Subcutaneous adipose tissue (tissue), 4 donors: Measurements from ENCODE around the gene CTTNBP2NL. TPM values are rescaled to one million over a fixed set of nuclear protein-coding genes. Genes with fewer than 3 reads are reported as not detected.

Source experiments
- total RNA-seq, 4 donors: library from RNA; depleted of rRNA; stranded (reverse); fragments of >200 nt; gene quantifications; one replicate each; pipeline ENCODE4 v1.1.0, GENCODE V29; 2016
- TF ChIP-seq, protein P1 (sequence below): fragments of 450-650 bp; IDR thresholded peaks from one replicate; pipeline ENCODE4 v1.5.1; 2016; ENCODE audit warnings: low read depth, mild to moderate bottlenecking, control low read depth, antibody characterized with exemption, moderate library complexity

The CTTNBP2NL gene
- total RNA-seq, 4 donors from 2014 or later = 27.1 to 72.7 (median 31.6) TPM

DNA sequence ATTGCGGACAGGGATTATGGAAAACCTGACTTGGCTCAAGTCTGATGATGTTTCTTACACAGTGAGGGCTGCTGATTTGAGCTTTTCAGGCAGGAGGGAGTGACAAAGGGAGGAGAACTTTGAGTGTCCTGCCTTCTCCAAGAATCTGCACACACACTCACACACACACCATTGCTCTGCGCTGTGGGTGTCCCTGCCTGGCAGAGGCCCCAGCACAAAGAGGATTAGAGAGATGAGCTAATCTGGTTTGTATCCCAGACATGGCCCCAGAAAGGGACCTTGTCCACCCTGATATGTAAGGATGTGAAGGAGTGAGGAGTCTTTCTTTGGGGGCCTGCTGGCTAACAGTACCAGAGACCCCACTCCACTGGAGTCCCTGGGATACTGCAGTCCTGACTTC, 106.8 kb downstream of the CTTNBP2NL start:
- TF ChIP-seq, protein P1, sequence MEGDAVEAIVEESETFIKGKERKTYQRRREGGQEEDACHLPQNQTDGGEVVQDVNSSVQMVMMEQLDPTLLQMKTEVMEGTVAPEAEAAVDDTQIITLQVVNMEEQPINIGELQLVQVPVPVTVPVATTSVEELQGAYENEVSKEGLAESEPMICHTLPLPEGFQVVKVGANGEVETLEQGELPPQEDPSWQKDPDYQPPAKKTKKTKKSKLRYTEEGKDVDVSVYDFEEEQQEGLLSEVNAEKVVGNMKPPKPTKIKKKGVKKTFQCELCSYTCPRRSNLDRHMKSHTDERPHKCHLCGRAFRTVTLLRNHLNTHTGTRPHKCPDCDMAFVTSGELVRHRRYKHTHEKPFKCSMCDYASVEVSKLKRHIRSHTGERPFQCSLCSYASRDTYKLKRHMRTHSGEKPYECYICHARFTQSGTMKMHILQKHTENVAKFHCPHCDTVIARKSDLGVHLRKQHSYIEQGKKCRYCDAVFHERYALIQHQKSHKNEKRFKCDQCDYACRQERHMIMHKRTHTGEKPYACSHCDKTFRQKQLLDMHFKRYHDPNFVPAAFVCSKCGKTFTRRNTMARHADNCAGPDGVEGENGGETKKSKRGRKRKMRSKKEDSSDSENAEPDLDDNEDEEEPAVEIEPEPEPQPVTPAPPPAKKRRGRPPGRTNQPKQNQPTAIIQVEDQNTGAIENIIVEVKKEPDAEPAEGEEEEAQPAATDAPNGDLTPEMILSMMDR = no peak

- TF ChIP-seq, protein P1 = no peak
These were observed 108.1 kb downstream of the CTTNBP2NL start for GRCh38 chr1:112504001-112504660.

- TF ChIP-seq, protein P1 = no peak
These were observed 108.8 kb downstream of the CTTNBP2NL start for GRCh38 chr1:112504661-112505399.

DNA sequence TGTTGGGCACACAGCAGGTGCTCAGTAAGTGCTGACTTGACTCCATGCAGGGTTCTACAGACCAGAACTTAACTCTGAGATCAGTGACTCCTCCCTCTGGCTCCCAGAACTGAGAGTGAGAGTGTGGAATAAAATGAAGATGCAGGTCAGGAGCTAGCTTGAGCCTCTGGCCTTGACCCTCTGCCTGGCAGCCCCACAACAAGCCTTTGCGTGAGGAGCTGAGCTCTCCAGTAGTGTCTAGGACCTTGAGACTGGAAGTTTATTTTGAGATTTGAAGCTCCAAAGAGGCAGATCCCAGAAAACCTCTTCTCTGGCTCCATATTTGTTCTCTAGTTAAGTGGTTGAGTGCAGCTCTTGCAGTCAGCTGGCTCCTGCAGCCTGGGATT, 109.4 kb downstream of the CTTNBP2NL start:
- TF ChIP-seq, protein P1 = no peak

DNA sequence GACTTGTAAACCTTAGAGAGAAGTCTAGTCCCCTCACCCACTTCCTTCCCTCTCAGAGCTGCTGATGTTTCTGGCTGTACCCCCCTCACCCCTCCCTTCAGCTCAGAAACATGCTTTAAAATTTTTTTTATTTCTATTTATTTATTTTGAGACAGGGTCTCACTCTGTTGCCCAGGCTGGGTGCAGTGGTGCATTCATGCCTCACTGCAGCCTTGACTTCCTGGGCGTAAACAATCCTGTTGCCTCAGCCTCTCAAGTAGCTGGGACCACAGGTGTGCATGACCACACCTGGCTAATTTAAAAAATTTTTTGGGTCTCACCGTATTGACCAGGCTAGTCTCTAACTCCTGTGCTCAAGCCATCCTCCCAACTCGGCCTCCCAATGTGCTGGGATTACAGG, 109.9 kb downstream of the CTTNBP2NL start:
- TF ChIP-seq, protein P1 = no peak

- TF ChIP-seq, protein P1 = no peak
These were observed 110.3 kb downstream of the CTTNBP2NL start for GRCh38 chr1:112506306-112506705.

DNA sequence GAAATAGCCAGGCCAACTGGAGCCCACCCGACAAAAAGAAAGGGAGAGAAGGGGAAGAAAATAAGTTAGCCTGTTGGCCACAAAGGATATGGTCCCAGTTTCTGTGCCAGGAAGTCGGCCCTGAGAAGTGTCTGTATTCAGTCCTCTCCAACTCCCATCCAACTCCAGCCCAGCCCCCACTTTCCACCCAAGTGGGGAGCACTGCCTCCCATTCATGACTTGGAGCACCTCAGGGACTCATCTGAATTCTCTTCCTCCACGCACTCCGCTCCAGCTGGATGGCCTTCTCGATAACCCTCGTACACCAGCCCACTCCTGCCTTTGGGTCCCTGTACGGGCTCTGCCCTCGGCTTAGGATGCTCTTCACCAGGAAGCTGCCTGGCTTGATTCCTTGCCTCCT, 110.7 kb downstream of the CTTNBP2NL start:
- TF ChIP-seq, protein P1 = no peak
